Activated CD8-positive, alpha-beta memory T cell treated with anti-CD3 and anti-CD28 coated beads, Interleukin-2, amount 50 U/mL, for 1 hour (primary cell): ENCODE measurements around the gene ARHGAP26.
"Not testable (repeated sequence)": the region's sequence is repeated elsewhere in the genome, so short reads cannot be mapped to it uniquely, and the experiment has no call there.

Experiments
- DNase-seq: peaks from one replicate; pipeline ENCODE4 v3.0.0-alpha.2; 2020; ENCODE audit errors: extremely low read depth

Gene ARHGAP26

GRCh38 chr5:142959683-142960657 is 189.8 kb downstream of the ARHGAP26 start:
- DNase-seq: no peak

- DNase-seq: no peak
Measured at GRCh38 chr5:142961440-142962173, 191.4 kb downstream of the ARHGAP26 start.

- DNase-seq: no peak
Measured at GRCh38 chr5:142962174-142962533, 192.0 kb downstream of the ARHGAP26 start.

- DNase-seq: not testable (repeated sequence)
Measured at GRCh38 chr5:142965258-142966120, 195.3 kb downstream of the ARHGAP26 start.

GRCh38 chr5:142966121-142966420 is 195.9 kb downstream of the ARHGAP26 start:
- DNase-seq: no peak

- no peak for DNase-seq
Measured at GRCh38 chr5:142969186-142969585, 199.0 kb downstream of the ARHGAP26 start.

- DNase-seq: no peak
Measured at GRCh38 chr5:142969624-142970439, 199.7 kb downstream of the ARHGAP26 start.

GRCh38 chr5:142970440-142971030 is 200.4 kb downstream of the ARHGAP26 start:
- no peak for DNase-seq

- DNase-seq: no peak
Measured at GRCh38 chr5:142971303-142972013, 201.3 kb downstream of the ARHGAP26 start.

GRCh38 chr5:142972064-142972570 is 201.9 kb downstream of the ARHGAP26 start:
- no peak for DNase-seq

GRCh38 chr5:142973932-142974331 is 203.8 kb downstream of the ARHGAP26 start:
- no peak for DNase-seq

GRCh38 chr5:142974409-142974808 is 204.2 kb downstream of the ARHGAP26 start:
- no peak for DNase-seq

- DNase-seq: no peak
Measured at GRCh38 chr5:142976861-142977260, 206.7 kb downstream of the ARHGAP26 start.

- peak; percentile 46 for DNase-seq
Measured at GRCh38 chr5:142977363-142978051, 207.3 kb downstream of the ARHGAP26 start.

GRCh38 chr5:142978252-142978651 is 208.1 kb downstream of the ARHGAP26 start:
- no peak for DNase-seq

GRCh38 chr5:142978726-142979125 is 208.5 kb downstream of the ARHGAP26 start:
- DNase-seq: no peak

- no peak for DNase-seq
Measured at GRCh38 chr5:142979636-142980035, 209.5 kb downstream of the ARHGAP26 start.

GRCh38 chr5:142981475-142981874 is 211.3 kb downstream of the ARHGAP26 start:
- DNase-seq: no peak
